ENCODE data around the gene GP5. TPM values are rescaled to one million over a fixed set of nuclear protein-coding genes. Genes with fewer than 3 reads are reported as not detected.

Gene GP5
- total RNA-seq, 1 experiment from 2014 or later = 0.15 TPM

GRCh38 chr3:194404365-194405140, 5.5 kb upstream of the GP5 start:
- Histone ChIP-seq H3K4me2 (ENCODE audit: low read length) (no peak overlapping the region), H3K36me3 (ENCODE audit: control insufficient read depth in 1 of 2, insufficient read depth in 2 of 2, low read length in 2 of 2) (peaks cover 0 to 7% of the 10 kb centered on the region in 2 experiments; a peak in 1 of 4 replicates), H2AFZ (ENCODE audit: low read depth, low read length, poor library complexity, severe bottlenecking) (no peak overlapping the region), H3K4me3 (replicated peaks in 1 of 2; ENCODE audit: low read depth in 1 of 2, low read length in 2 of 2) (no peak overlapping the region), H4K20me1 (ENCODE audit: insufficient read depth) (no peaks in the 10 kb centered on the region), H3K9me2 (ENCODE audit: insufficient read depth) (no peaks in the 10 kb centered on the region), H3K4me1 (ENCODE audit: control insufficient read depth in 1 of 2, insufficient read depth in 2 of 2, low read length in 2 of 2) (no peaks in the 10 kb centered on the region; a peak in 1 of 4 replicates), H3K79me2 (ENCODE audit: insufficient read depth, low read length) (no peaks in the 10 kb centered on the region), H3K27ac (ENCODE audit: low read depth, low read length) (no peak overlapping the region), H3K9ac (ENCODE audit: low read length) (no peak overlapping the region), H3K9me3 (ENCODE audit: control insufficient read depth in 1 of 2, insufficient read depth in 1 of 2, low read depth in 1 of 2, low read length in 2 of 2) (no peaks in the 10 kb centered on the region), H3K27me3 (ENCODE audit: insufficient read depth, low read length) (no peaks in the 10 kb centered on the region)
- BruUV-seq (replicated peaks) = TSS peak; percentile 21
- RAD21 ChIA-PET (ENCODE audit: low non-redundant PET in 1 of 2, low total read pairs in 2 of 2, uncharacterized antibody in 2 of 2, unreplicated experiment in 2 of 2) = no interaction called here
- ATAC-seq (peak; percentile 69), DNase-seq (ENCODE audit: low read depth, low spot score) (peak; percentile 49)
- TF ChIP-seq RAD21 (IDR thresholded peaks at IDR 0.05; ENCODE audit: low read depth) (peak; percentile 74), YY1 (IDR thresholded peaks at IDR 0.05; ENCODE audit: extremely low read depth, insufficient replicate concordance, low read depth, low read length) (peak; percentile 11), TCF7L2 (IDR thresholded peaks at IDR 0.05; ENCODE audit: borderline replicate concordance, extremely low read depth, insufficient read depth, insufficient read length) (no peak), FOSL1 (IDR thresholded peaks at IDR 0.05; ENCODE audit: low read depth) (peak; percentile 7; the same call in 1 of the 2 replicates), CTCF (IDR thresholded peaks at IDR 0.05 in 2 of 3, conservative IDR thresholded peaks at IDR 0.05 in 1 of 3; ENCODE audit: borderline replicate concordance in 1 of 3, insufficient read depth in 1 of 3, low read depth in 2 of 3, low read length in 2 of 3) (peak; percentile 50 to 81 (median 64))
- CTCF ChIA-PET = interaction anchor here (0.8 to 0.9 kb wide), 2 partner anchors 55 to 623 kb away, joined by 3 read pairs; no protein-coding TSS in a partner anchor
- intact Hi-C loops (cut with micrococcal nuclease) = loop anchor here (1.0 to 10.0 kb wide), 3 partner anchors 71 to 740 kb away; no protein-coding TSS in a partner anchor
- POLR2A ChIA-PET = no interaction called here
